K562 (cell line): ENCODE measurements around the gene CCDC124. TPM values are rescaled to one million over a fixed set of nuclear protein-coding genes. Genes with fewer than 3 reads are reported as not detected.
"Not testable (repeated sequence)": the region's sequence is repeated elsewhere in the genome, so short reads cannot be mapped to it uniquely, and the experiment has no call there.

Experiments
- ATAC-seq: fragments of 200-7000 bp; cut with Tn5 transposase; 3 replicates; pipeline ENCODE4 v1.9.1; 2020; ENCODE audit warnings: moderate library complexity
- BruUV-seq: library from RNA; stranded (reverse); fragments of 400-500 nt; replicated peaks from 2 replicates; lab custom pipeline; 2021; lab: Mats Ljungman, UMichigan
- CTCF ChIA-PET: fragments of 300-600 bp; formaldehyde crosslinking; extraction: SDS; loops from one replicate; lab custom pipeline; 2021; ENCODE audit warnings: low intra/inter-chr PET ratio; lab: Yijun Ruan, JAX
- POLR2A ChIA-PET: fragments of 300-600, 350-650 bp; sonication (Branson Sonifier 250); formaldehyde crosslinking; extraction: SDS; loops from one replicate; lab custom pipeline; 2021; ENCODE audit warnings: antibody characterized with exemption, inconsistent platforms; lab: Yijun Ruan, JAX
- DNase-seq, 4 experiments: peaks; one replicate each; pipeline versions ENCODE4 v3.0.0 to v3.0.0-alpha.2; 2011 to 2018; ENCODE audit warnings: low spot score in 3 of 4, mixed read lengths in 3 of 4; ENCODE audit errors: extremely low read depth in 1 of 4
- FAIRE-seq: peaks from 2 replicates; lab custom pipeline; 2011; peaks lifted over from hg19 to GRCh38; lab: Jason Lieb, UNC
- H2AFZ ChIP-seq: 2 replicates; pipeline ENCODE4 v1.6.0; 2011; ENCODE audit warnings: low read depth, low read length, control low read depth, inconsistent platforms
- H3K27ac ChIP-seq: fragments of 200-600 bp; 3 replicates; pipeline ENCODE4 v1.8.0; 2011; ENCODE audit warnings: low read depth, mild to moderate bottlenecking, control low read depth, inconsistent platforms, low read length, moderate library complexity, mixed read lengths; ENCODE audit errors: extremely low read depth
- H3K27me3 ChIP-seq, 2 experiments: fragments of 300-600 bp in 1 of 2; 2 replicates in 1 of 2; 3 replicates in 1 of 2; pipeline versions ENCODE4 v1.6.0 to v1.8.0; 2011; ENCODE audit warnings: inconsistent platforms in 2 of 2, low read length in 2 of 2, mild to moderate bottlenecking in 1 of 2, mixed read lengths in 1 of 2, moderate library complexity in 1 of 2; ENCODE audit not compliant: control insufficient read depth in 2 of 2, insufficient read depth in 2 of 2
- H3K36me3 ChIP-seq: fragments of 300-600 bp; 3 replicates; pipeline ENCODE4 v1.8.0; 2011; ENCODE audit warnings: mild to moderate bottlenecking, low read length, inconsistent platforms; ENCODE audit not compliant: control insufficient read depth, insufficient read depth
- H3K4me1 ChIP-seq, 2 experiments: fragments of 200-600 bp in 1 of 2; replicated peaks in 1 of 2; 2 replicates in 1 of 2; 3 replicates in 1 of 2; pipeline versions ENCODE4 v1.5.1 to v1.8.0; 2011; ENCODE audit warnings: inconsistent platforms in 2 of 2, low read length in 2 of 2, mild to moderate bottlenecking in 1 of 2, mixed read lengths in 1 of 2, moderate library complexity in 1 of 2; ENCODE audit not compliant: control insufficient read depth in 2 of 2, insufficient read depth in 2 of 2
- H3K4me2 ChIP-seq: 2 replicates; pipeline ENCODE4 v1.6.1; 2011; ENCODE audit warnings: low read length, control low read depth, inconsistent platforms, mixed read lengths; ENCODE audit not compliant: insufficient read depth
- H3K4me3 ChIP-seq: fragments of 200-600 bp; sonication (generic), shearing (Covaris generic); 2 replicates; pipeline ENCODE4 v1.5.1; 2016; ENCODE audit warnings: control low read depth, inconsistent platforms
- H3K79me2 ChIP-seq: fragments of 200-600 bp; 3 replicates; pipeline ENCODE4 v1.8.0; 2011; ENCODE audit warnings: low read length, inconsistent platforms; ENCODE audit not compliant: control insufficient read depth, insufficient read depth
- H3K9ac ChIP-seq, 2 experiments: 2 replicates each; pipeline versions ENCODE4 v1.6.0 to v1.6.1; 2011; ENCODE audit warnings: low read depth in 2 of 2, low read length in 2 of 2, control low read depth in 1 of 2, inconsistent platforms in 1 of 2, mild to moderate bottlenecking in 1 of 2, mixed read lengths in 1 of 2; ENCODE audit not compliant: insufficient read depth in 1 of 2
- H3K9me1 ChIP-seq: one replicate; pipeline ENCODE4 v1.6.0; 2011; ENCODE audit warnings: inconsistent platforms, mild to moderate bottlenecking, low read length, moderate library complexity; ENCODE audit not compliant: control insufficient read depth, insufficient read depth
- H3K9me3 ChIP-seq: replicated peaks from 2 replicates; pipeline ENCODE4 v1.5.1; 2011; ENCODE audit warnings: low read depth, low read length, inconsistent platforms; ENCODE audit not compliant: control insufficient read depth, insufficient read depth
- H4K20me1 ChIP-seq: replicated peaks from 2 replicates; pipeline ENCODE4 v1.6.1; 2011; ENCODE audit warnings: low read length, inconsistent platforms, mixed read lengths; ENCODE audit not compliant: control insufficient read depth, insufficient read depth
- KDM1A ChIP-seq, 2 experiments: fragments of 450-650 bp; IDR thresholded peaks; 2 replicates each; pipeline ENCODE4 v1.6.1; 2016; ENCODE audit warnings: mild to moderate bottlenecking in 2 of 2
- ZFPM2 ChIP-seq: fragments of 250-450 bp; sonication (Bioruptor Pico); IDR thresholded peaks from 2 replicates; pipeline ENCODE4 v1.5.1; 2022; ENCODE audit warnings: mild to moderate bottlenecking
- WGBS: fragments of 100-300 bp; shearing (Covaris generic); methylation state at CpG from one replicate; pipeline ENCODE4 v1.1.6; 2016; ENCODE audit warnings: low coverage, mixed read lengths; ENCODE audit not compliant: insufficient coverage; ENCODE audit errors: missing lambda C conversion rate; 5-methylcytosine and 5-hydroxymethylcytosine counted together
- in situ Hi-C: fragments of 300-500 bp; cut with MboI; formaldehyde crosslinking; loops from 4 replicates; pipeline ENCODE4 v1.15.0; 2018; ENCODE audit warnings: inconsistent platforms, mixed read lengths
- intact Hi-C: fragments of 100-400 bp; cut with micrococcal nuclease; formaldehyde crosslinking; loops from 2 replicates; pipeline ENCODE4 v1.14.2; 2022
- polyA plus RNA-seq, 8 experiments: library from polyadenylated mRNA; depleted of rRNA in 4 of 8; stranded (reverse) in 5 of 8; unstranded in 3 of 8; fragments of >200 nt; fragmentation: Nextera tagmentation in 2 of 8; fragmentation: Illumina TruSeq in 1 of 8; extraction: Ambion mirVana in 2 of 8; extraction: Trizol in 1 of 8; gene quantifications; 2 replicates each; pipeline versions ENCODE4 v1.2.1 to v1.2.3, GENCODE V29; 2011 to 2014; ENCODE audit warnings: inconsistent platforms in 1 of 8, missing spikeins in 1 of 8
- total RNA-seq, 7 experiments: library from RNA; depleted of rRNA in 6 of 7; stranded (reverse); fragments of >200 nt in 6 of 7; fragmentation: Illumina TruSeq in 2 of 7; extraction: Trizol in 2 of 7; gene quantifications; 2 replicates each; pipeline versions ENCODE4 v1.2.1 to v1.2.3, GENCODE V29; 2011 to 2021; ENCODE audit warnings: low replicate concordance in 1 of 7

CCDC124 gene
- total and polyA plus RNA-seq, 9 of the 15 experiments (the other 6 are each of a cell fraction or from before 2014, with no cell fraction given), result 5.8 to 234 (median 40.1) TPM

GRCh38 chr19:17915940-17916593 is 16.7 kb upstream of the CCDC124 start:
- DNase-seq (no peak), FAIRE-seq (no peak), ATAC-seq (no peak)
- no peak overlapping the region for H3K9ac ChIP-seq
- peaks cover 4% of the 10 kb centered on the region for H3K9me3 ChIP-seq
- BruUV-seq, result no TSS peak
- peaks cover 0 to 7% of the 10 kb centered on the region in 2 experiments; a peak in 1 of 5 replicates for H3K27me3 ChIP-seq
- no peak overlapping the region for H3K4me3 ChIP-seq
- intact Hi-C loops, result no loop called here
- H3K4me2 ChIP-seq, result no peak overlapping the region
- H3K36me3 ChIP-seq, result no peaks in the 10 kb centered on the region
- H4K20me1 ChIP-seq, result no peaks in the 10 kb centered on the region
- no peak overlapping the region for H2AFZ ChIP-seq
- H3K27ac ChIP-seq, result no peak overlapping the region
- ChIA-PET CTCF (interaction anchor here (0.7 kb wide), 1 partner anchor 245 kb away, joined by 3 read pairs; no protein-coding TSS in a partner anchor), POLR2A (no interaction called here)
- in situ Hi-C loops, result no loop called here
- H3K4me1 ChIP-seq, result peaks cover 0 to 6% of the 10 kb centered on the region in 2 experiments; a peak in 2 of 5 replicates
- no peaks in the 10 kb centered on the region for H3K9me1 ChIP-seq
- 3% methylated on average over 6 of the region's 6 CpGs for WGBS
- TF ChIP-seq KDM1A (IDR thresholded peaks at IDR 0.05), result 0 out of 4 replicates have a peak, but pooled peaks of 1 of the 2 experiments have one; percentile 19
- no peak for TF ChIP-seq ZFPM2 (CRISPR knock-in tag)
- no peaks in the 10 kb centered on the region for H3K79me2 ChIP-seq

DNA sequence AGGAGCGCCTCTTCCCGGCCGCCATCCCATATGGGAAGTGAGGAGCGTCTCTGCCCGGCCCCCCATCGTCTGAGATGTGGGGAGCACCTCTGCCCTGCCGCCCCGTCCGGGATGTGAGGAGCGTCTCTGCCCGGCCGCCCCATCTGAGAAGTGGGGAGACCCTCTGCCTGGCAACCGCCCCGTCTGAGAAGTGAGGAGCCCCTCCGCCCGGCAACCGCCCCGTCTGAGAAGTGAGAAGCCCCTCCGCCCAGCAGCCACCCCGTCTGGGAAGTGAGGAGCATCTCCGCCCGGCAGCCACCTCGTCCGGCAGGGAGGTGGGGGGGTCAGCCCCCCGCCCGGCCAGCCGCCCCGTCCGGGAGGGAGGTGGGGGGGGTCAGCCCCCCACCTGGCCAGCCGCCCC is 14.7 kb upstream of the CCDC124 start:
- POLR2A ChIA-PET, H3K4me3 ChIP-seq, H3K79me2 ChIP-seq, BruUV-seq, in situ Hi-C loops, H2AFZ ChIP-seq, FAIRE-seq, H3K36me3 ChIP-seq, H3K9ac ChIP-seq, H3K4me2 ChIP-seq, H4K20me1 ChIP-seq, DNase-seq, CTCF ChIA-PET, H3K9me3 ChIP-seq, H3K27me3 ChIP-seq, intact Hi-C loops, H3K4me1 ChIP-seq, ATAC-seq, H3K27ac ChIP-seq, H3K9me1 ChIP-seq: not testable (repeated sequence)
- WGBS, result 64% methylated on average over 5 of the region's 30 CpGs
